OCI-LY3 (cell line): ENCODE data around the gene MRPS27.

Experiments used
- H2AFZ ChIP-seq: fragments of 200-600, 300-600 bp; shearing (Covaris generic); 2 replicates; pipeline ENCODE4 v1.6.0; 2014; ENCODE audit warnings: antibody characterized with exemption, low read depth, low read length
- H3K27ac ChIP-seq: fragments of 200-600, 300-600 bp; sonication (generic); 2 replicates; pipeline ENCODE4 v1.5.1; 2014; ENCODE audit warnings: mild to moderate bottlenecking, low read length, moderate library complexity, mixed read lengths
- H3K27me3 ChIP-seq: fragments of 200-600, 300-600 bp; sonication (generic); 2 replicates; pipeline ENCODE4 v1.6.1; 2014; ENCODE audit warnings: low read depth, low read length, mixed read lengths
- H3K36me3 ChIP-seq: fragments of 200-600, 300-600 bp; sonication (generic); replicated peaks from 2 replicates; pipeline ENCODE3; 2014; ENCODE audit warnings: low read depth, low read length, mixed read lengths
- H3K4me1 ChIP-seq: fragments of 300-600, 200-600 bp; sonication (generic); 2 replicates; pipeline ENCODE4 v1.6.1; 2014; ENCODE audit warnings: low read length, mixed read lengths
- H3K4me2 ChIP-seq: fragments of 200-600, 300-600 bp; sonication (generic); 2 replicates; pipeline ENCODE4 v1.6.1; 2014; ENCODE audit warnings: low read length, mixed read lengths
- H3K4me3 ChIP-seq: fragments of 300-600, 200-600 bp; sonication (generic); 2 replicates; pipeline ENCODE4 v1.5.1; 2014; ENCODE audit warnings: antibody characterized with exemption, mild to moderate bottlenecking, low read length, moderate library complexity
- H3K79me2 ChIP-seq: fragments of 300-600, 200-600 bp; shearing (Covaris generic); 2 replicates; pipeline ENCODE4 v1.6.1; 2014; ENCODE audit warnings: mild to moderate bottlenecking, low read length, mixed read lengths
- H3K9ac ChIP-seq: fragments of 300-600, 200-600 bp; shearing (Covaris generic); 2 replicates; pipeline ENCODE4 v1.6.0; 2014; ENCODE audit warnings: mild to moderate bottlenecking, low read length, moderate library complexity
- H3K9me3 ChIP-seq: fragments of 200-600, 300-600 bp; shearing (Covaris generic); 2 replicates; pipeline ENCODE4 v1.6.1; 2014; ENCODE audit warnings: low read length, mixed read lengths; ENCODE audit not compliant: insufficient read depth
- H4K20me1 ChIP-seq: fragments of 200-600, 300-600 bp; sonication (generic); 2 replicates; pipeline ENCODE4 v1.6.1; 2016; ENCODE audit warnings: low read length, mixed read lengths; ENCODE audit not compliant: insufficient read depth
- CTCF ChIP-seq: fragments of 200-600, 300-600 bp; sonication (generic); IDR thresholded peaks from 2 replicates; pipeline ENCODE4 v1.5.1; 2014; ENCODE audit warnings: antibody characterized with exemption, low read length, low read depth
- EZH2phosphoT487 ChIP-seq: fragments of 200-600 bp; shearing (Covaris generic); IDR thresholded peaks from 2 replicates; pipeline ENCODE4 v1.6.1; 2018; ENCODE audit warnings: antibody characterized with exemption, mixed run types, low read depth

Gene MRPS27

GRCh38 chr5:72252574-72253155, 67.4 kb downstream of the MRPS27 start:
- Histone ChIP-seq H3K4me2 (no peak overlapping the region), H3K4me3 (no peak overlapping the region), H3K9ac (no peak overlapping the region), H3K9me3 (no peaks in the 10 kb centered on the region), H4K20me1 (no peaks in the 10 kb centered on the region), H3K36me3 (no peaks in the 10 kb centered on the region), H3K4me1 (no peaks in the 10 kb centered on the region), H2AFZ (no peak overlapping the region), H3K27ac (no peak overlapping the region), H3K79me2 (no peaks in the 10 kb centered on the region), H3K27me3 (no peaks in the 10 kb centered on the region)
- no peak for TF ChIP-seq CTCF
- TF ChIP-seq EZH2phosphoT487 = no peak

- Histone ChIP-seq H3K36me3 (no peaks in the 10 kb centered on the region), H2AFZ (no peak overlapping the region), H3K4me2 (no peak overlapping the region), H3K4me3 (no peak overlapping the region), H4K20me1 (no peaks in the 10 kb centered on the region), H3K9me3 (no peaks in the 10 kb centered on the region), H3K9ac (no peak overlapping the region), H3K27me3 (no peaks in the 10 kb centered on the region), H3K79me2 (no peaks in the 10 kb centered on the region), H3K27ac (no peak overlapping the region), H3K4me1 (peaks cover 4% of the 10 kb centered on the region; the same call in 1 of the 2 replicates)
- TF ChIP-seq EZH2phosphoT487 (no peak), CTCF (no peak)
These were observed 68.0 kb downstream of the MRPS27 start for GRCh38 chr5:72252008-72252407.

GRCh38 chr5:72251386-72251785, 68.7 kb downstream of the MRPS27 start:
- Histone ChIP-seq H3K36me3 (no peaks in the 10 kb centered on the region), H4K20me1 (no peaks in the 10 kb centered on the region), H3K9ac (no peak overlapping the region), H3K4me2 (no peak overlapping the region), H2AFZ (no peak overlapping the region), H3K4me1 (peaks cover 8% of the 10 kb centered on the region; the same call in 1 of the 2 replicates), H3K27me3 (no peaks in the 10 kb centered on the region), H3K9me3 (no peaks in the 10 kb centered on the region), H3K79me2 (no peaks in the 10 kb centered on the region), H3K4me3 (no peak overlapping the region), H3K27ac (no peak overlapping the region)
- TF ChIP-seq EZH2phosphoT487 (no peak), CTCF (no peak)

- TF ChIP-seq CTCF = no peak
- no peak for TF ChIP-seq EZH2phosphoT487
- peaks cover 8% of the 10 kb centered on the region; the same call in 1 of the 2 replicates for H3K4me1 ChIP-seq
- H3K9ac ChIP-seq = no peak overlapping the region
- H3K4me3 ChIP-seq = no peak overlapping the region
- H3K4me2 ChIP-seq = no peak overlapping the region
- no peaks in the 10 kb centered on the region for H3K36me3 ChIP-seq
- no peaks in the 10 kb centered on the region for H4K20me1 ChIP-seq
- H3K27ac ChIP-seq = no peak overlapping the region
- no peak overlapping the region for H2AFZ ChIP-seq
- no peaks in the 10 kb centered on the region for H3K27me3 ChIP-seq
- H3K9me3 ChIP-seq = no peaks in the 10 kb centered on the region
- no peaks in the 10 kb centered on the region for H3K79me2 ChIP-seq
These were observed 71.5 kb downstream of the MRPS27 start for GRCh38 chr5:72248410-72248981.
